HPDE6-E6E7 (cell line): ENCODE measurements around the gene C17orf58.

Experiments used
- DNase-seq: peaks from one replicate; pipeline ENCODE4 v3.0.0; 2011; ENCODE audit warnings: missing footprints; ENCODE audit errors: extremely low spot score

Gene C17orf58

DNA sequence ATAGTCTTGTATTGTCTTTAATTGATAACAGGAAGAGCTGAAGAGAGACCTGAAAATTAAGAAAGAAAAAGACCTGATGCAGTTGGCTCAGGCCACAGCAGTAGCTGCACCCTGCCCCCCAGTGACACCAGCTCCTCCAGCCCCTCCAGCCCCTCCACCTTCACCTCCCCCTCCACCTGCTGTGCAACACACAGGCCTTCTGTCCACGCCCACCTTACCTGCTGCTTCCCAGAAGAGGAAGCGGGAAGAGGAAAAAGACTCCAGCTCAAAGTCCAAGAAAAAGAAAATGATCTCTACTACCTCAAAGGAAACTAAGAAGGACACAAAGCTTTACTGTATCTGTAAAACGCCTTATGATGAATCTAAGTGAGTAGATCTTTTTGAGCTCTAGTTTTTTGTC, 36.8 kb downstream of the C17orf58 start:
- no peak for DNase-seq

DNA sequence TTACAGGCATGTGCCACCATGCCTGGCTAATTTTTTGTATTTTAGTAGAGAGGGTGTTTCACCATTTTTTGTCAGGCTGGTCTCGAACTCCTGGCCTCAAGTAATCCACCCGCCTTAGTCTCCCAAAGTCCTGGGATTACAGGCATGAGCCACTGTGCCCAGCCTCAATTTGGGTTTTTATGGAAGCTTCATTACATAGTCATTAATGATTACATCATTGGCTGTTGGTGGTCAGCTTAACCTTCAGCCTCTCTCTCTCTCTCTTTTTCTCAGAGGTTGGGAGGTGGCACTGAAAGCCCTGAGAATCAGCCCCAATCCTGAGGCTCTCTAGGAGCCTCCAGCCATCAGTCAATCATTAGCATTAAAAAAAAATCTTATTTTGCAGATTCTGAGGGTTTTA, 45.3 kb downstream of the C17orf58 start:
- DNase-seq: no peak

DNA sequence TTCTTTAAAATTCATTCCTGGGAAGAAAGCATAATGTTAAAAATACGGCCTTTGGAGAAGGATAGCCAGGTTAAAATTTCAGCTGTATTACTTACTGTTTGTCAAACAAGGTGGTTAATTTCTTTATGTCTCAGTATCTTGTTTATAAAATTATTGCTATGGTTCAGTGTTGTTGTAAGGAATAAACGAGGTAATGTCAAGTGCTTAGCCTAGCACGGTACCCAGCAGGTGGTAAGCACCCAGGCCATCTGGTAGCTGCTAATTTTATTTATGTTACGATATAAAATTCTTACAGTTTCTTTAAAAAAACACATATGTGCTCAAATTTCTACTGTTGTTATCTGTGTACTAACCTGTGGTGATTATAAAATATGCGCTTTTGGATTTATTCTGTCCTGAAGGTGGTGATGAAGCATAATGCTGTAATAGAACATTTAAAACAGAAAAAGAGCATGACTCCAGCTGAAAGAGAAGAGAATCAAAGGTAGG, 48.9 kb downstream of the C17orf58 start:
- DNase-seq: no peak

DNA sequence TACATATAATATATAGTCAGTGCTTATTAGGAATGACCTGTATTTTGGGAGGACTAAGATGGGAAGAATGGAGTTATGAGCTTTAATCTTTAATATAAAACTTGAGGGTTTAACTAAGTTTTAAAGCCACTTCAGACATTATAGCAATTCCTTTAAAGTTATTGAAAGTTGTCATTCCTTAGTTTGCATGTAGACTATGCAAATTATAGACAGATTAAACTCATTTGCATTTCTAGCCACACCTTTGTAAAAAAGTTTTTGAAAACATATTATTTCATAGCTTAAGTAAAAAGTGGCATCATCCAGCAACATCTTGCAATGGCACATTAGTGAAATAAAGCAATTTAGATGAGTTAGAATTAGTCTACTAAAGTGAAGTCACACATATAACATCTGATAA, 49.8 kb downstream of the C17orf58 start:
- no peak for DNase-seq

DNA sequence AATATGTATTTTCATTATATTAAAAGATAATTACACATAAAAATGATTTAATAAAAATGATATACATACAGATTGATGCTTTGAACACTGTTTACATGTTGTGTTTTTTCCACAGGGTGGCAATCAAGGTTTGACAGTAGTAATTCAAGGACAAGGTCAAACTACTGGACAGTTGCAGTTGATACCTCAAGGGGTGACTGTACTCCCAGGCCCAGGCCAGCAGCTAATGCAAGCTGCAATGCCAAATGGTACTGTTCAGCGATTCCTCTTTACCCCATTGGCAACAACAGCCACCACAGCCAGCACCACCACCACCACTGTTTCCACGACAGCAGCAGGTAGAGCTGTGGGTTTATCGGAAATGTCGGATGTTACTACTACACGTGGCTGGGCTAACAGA, 52.2 kb downstream of the C17orf58 start:
- DNase-seq: no peak

DNA sequence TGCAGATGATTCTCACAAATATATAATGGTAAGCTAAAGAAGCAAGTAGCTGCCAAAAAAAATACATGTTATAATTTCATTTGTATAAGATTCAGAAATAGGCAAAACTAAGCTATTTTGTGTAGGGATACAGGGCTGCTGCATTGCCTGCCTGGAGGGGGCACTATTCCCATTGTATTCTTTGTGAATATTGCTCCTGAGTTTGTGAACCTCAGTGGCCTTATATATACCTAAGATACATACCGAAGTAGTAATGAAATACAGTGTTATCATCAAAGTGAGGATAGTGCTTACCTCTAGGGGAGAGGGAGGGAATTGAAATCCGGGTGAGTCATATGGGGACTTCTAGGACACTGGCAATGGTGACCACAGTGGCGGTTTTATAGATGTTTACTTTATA, 53.5 kb downstream of the C17orf58 start:
- DNase-seq: no peak
